Keratinocyte (primary cell): ENCODE data around the gene MBTPS1.

Experiments
- CTCF ChIP-seq, 3 experiments: IDR thresholded peaks in 1 of 3; conservative IDR thresholded peaks in 1 of 3; optimal IDR thresholded peaks in 1 of 3; 2 replicates in 2 of 3; 3 replicates in 1 of 3; pipeline versions ENCODE3 to v1.5.1; 2011; ENCODE audit warnings: low read length in 3 of 3, mild to moderate bottlenecking in 3 of 3, moderate library complexity in 2 of 3, control low read depth in 1 of 3, inconsistent platforms in 1 of 3; ENCODE audit not compliant: insufficient read depth in 2 of 3; ENCODE audit errors: extremely low read depth in 1 of 3
- EZH2 ChIP-seq: IDR thresholded peaks from one replicate; pipeline ENCODE4 v1.6.1; 2012; ENCODE audit warnings: inconsistent platforms, mild to moderate bottlenecking, low read length, moderate library complexity

GRCh38 chr16:84161801-84162200 is 45.1 kb upstream of the MBTPS1 start:
- TF ChIP-seq CTCF (optimal IDR thresholded peaks at IDR 0.05 in 1 of 3, IDR thresholded peaks at IDR 0.05 in 1 of 3, conservative IDR thresholded peaks at IDR 0.05 in 1 of 3; ENCODE audit: extremely low read depth in 1 of 3, insufficient read depth in 2 of 3, low read length in 3 of 3): no peak
- no peak for TF ChIP-seq EZH2
